RPMI8226 (cell line): Measurements from ENCODE around the gene CFAP74.
A peak's percentile ranks its signal among the peaks of the same experiment; 100 is the strongest.

ENCODE experiments used
- DNase-seq: peaks from one replicate; pipeline ENCODE4 v3.0.0-alpha.2; 2015

Gene CFAP74

DNA sequence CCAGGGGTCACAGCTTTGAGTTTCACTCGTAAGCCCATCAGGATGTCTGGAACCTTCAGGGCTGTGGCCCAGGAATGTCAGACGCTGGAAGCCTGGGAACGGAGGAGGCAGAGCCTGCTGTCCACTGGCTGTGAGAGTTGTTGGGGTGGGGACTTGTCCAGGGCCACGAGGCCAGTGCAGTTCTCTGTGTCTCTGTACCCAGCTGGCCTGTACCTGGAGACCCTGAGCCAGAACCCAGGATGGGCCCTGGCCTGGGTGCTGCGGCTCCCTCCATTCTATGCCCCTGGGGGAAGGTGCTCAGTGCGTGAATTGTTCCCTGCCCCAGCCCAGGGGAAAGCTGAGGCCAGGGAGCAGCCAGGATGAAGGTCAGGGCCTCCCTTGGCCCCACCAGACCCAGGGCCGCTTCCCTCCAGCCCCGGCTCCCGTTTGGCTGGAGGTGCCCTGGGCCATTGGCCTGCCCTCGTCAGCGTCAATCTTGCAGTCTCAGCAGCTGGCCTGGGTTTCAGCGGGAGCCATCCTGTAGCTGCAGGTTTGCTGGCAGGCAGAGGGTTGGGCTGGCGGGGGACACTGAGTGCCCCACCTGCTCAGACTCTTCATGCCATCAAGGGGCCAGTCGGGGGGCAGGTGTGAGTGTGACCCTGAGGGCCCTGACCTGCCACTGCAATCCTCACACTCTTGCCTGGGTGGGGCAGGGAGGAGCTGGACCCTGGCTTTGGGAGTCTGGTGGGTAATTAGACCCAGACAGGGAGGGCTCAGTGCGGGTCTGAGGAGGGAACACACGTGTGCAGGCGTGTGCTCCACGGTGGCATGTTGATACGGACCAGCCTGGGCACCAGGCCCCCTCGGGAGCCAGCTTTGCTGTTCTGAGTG is 89.2 kb downstream of the CFAP74 start:
- peak; percentile 85 for DNase-seq

DNA sequence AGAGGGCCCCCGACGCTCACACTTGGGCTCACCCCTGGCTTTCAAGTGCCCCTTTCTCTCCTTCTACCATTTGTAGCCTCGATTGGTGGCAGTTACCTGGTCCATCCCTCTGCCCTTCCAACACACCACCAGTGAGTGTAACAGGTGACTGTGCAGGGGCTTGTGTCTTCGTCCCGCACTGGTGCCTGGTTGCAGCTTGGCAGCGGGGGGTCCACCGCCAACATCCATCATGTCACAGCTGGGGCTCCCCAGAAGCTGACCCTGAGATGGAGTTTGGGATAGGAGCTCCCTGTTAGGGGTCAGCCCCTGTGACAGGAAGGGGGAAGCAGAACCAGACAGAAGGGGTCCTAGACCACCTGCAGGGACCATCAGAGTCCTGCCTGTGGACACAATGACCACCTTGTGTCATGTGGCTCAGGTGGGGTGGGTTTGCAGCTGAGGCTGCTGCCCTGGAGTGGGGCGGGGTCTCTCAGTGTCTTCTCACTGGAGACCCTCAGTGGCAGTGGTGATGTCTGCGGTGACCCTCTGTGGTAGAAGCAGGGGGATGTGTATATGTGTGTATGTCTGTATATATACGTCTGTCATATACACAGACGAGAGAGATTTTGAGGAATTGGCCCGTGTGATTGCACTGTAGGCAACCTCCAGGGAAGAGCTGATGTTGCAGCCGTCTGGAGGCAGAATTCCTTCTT is 92.1 kb downstream of the CFAP74 start:
- no peak for DNase-seq

- no peak for DNase-seq
These were observed 92.8 kb downstream of the CFAP74 start for GRCh38 chr1:1910651-1911331.

GRCh38 chr1:1910033-1910465 is 93.5 kb downstream of the CFAP74 start:
- DNase-seq = no peak

DNA sequence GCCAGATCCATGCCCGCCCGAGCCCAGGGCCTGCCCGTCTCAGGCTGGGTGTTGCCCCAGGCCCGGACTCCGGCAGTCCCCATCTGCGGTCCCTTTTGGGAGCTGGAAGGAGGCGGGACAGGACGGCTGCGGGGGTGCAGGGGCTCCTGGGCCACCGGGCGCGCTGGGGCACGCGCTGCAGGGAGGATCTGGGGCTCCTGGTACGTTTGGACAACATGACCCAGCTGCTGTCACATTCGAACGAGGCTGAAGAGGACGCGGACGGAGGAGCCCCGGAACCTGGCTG is 95.1 kb downstream of the CFAP74 start:
- peak; percentile 62 for DNase-seq

DNA sequence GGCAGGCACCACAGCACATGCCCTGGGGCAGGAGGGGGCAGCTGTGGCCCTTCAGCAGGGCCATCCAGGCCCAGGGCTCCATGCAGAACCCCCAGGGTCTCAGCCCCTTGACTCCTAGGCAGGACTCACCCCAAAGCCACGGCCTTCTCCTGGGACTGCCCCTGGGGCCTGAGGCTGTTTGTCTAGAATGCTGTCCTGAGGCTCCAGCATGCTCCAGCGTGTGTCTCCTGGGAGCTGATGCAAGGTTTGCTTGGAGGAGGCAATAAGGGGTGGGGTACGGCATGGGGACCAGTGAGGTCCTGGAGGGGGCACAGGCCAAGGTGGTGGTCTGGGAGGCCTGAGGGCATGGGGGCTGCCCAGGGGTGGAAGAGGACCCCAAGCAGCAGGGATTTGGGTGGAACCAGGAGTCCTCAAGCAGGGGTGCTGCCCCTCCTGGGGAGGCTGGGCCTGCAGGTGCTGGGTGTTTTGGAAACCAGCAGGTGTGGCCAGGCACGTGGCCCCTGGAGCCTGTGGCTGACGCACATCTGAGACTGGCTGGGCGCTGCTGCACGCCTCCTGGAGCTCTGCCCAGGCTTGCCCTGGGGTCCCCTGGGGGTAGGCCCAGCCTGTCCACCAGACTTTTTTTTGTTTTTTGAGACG is 96.4 kb downstream of the CFAP74 start:
- DNase-seq = peak; percentile 97

DNA sequence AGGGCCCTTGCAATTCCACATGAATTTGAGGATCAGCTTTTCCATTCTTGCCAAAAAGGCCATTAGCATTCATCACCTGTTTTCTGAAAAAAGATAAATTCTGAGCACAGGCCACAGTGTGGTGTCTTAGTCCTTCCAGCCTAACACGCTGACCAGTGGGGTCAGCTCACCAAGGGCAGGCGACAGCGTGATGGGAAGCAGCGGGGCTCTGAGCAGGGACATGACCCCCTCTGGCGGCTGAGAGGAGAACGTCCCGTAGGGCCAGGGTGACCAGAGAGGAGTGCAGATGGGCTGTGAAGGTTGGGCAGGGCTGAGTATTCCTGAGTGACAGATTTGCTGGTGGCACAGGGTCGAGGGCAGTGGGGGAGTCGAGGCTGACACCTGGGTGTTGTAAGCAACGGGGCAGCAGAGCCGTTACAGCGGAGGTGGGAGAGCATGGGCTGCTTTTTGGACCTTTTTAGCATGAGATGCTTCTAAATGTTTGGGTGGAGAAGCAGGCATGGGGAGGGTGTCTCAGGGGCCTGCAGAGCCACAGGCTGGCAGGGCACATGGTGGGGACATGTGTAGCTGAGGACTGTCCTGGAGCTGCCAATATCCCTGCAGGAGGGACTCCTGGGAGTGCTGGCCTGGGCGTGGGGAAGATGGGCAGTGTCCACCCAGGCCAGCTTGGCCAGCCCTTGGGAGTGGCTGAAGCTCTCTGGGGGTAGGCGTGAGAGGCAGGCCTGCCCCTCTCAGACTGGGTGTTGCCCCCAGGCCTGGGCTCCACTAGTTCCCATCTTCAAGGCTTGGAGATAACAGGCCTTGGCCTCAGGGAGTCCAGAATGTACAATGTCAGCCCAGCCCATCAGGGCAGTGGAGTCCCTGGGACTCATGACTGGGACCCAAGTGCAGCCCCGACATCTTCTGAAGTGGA is 97.1 kb downstream of the CFAP74 start:
- peak; percentile 85 for DNase-seq

- no peak for DNase-seq
These were observed 100.4 kb downstream of the CFAP74 start for GRCh38 chr1:1903224-1903623.

DNA sequence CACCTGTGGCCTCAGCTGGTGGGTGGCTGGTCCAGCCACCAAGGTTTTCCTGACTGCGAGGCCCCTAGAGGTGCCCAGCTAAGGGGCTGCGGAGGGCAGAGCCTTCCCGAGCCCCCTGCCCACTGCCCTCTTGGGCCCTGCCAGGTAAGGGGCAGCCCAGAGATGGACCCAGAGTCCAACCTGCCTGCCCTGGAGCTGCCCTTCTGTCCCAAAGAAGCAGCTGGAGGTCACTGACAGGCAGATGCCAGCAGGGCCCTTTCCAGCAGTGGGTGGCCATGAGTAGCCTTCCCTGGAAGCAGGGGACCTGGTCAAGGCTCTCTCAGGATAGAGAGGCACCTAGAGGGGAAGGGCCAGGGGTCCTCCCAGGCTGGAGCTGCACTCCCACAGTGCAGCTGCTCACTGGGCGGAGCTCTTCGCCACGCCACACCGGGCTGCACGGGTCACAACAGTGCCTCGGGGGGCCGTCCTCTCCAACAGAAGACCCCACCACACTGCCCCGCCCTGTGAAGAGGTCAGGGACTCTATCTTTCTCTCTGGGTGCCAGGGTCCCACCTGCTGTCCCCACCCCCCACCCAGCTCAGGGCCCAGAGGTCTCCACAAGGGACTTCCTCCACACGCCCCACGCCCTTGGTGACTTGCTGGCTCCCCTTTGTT is 101.8 kb downstream of the CFAP74 start:
- DNase-seq = no peak

DNA sequence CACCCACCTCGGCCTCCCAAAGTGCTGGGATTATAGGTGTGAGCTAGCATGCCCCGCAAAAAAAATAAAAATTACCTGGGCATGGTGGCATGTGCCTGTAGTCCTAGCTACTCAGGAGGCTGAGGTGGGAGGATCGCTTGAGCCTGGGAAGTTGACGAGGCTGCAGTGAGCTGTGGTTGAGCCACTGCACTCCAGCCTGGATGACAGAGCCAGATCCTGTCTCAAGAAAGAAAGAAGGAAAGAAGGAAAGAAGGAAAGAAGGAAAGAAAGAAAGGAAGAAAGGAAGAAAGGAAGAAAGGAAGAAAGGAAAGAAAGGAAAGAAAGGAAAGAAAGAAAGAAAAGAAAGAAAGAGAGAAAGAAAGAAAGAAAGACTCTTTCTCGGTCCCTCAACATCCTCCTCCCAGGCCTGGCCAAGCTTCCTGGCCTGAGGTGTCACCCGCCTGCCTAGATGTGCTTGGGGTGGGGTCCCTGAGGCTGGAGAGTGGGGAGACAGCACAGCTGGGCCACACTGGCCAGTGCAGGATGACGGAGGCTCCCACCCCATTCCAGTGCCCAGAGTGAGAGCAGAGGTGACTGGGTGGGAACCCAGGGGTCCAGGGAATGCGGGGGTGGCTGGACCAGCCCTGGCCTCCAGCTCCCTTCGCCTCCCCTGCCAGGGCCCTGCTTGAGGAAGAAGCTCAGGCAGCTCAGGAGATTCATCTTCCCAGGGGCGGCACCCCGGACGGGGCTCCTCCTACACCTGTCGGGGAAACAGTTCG is 102.5 kb downstream of the CFAP74 start:
- peak; percentile 19 for DNase-seq

- DNase-seq = no peak
These were observed 103.6 kb downstream of the CFAP74 start for GRCh38 chr1:1899967-1900327.

DNA sequence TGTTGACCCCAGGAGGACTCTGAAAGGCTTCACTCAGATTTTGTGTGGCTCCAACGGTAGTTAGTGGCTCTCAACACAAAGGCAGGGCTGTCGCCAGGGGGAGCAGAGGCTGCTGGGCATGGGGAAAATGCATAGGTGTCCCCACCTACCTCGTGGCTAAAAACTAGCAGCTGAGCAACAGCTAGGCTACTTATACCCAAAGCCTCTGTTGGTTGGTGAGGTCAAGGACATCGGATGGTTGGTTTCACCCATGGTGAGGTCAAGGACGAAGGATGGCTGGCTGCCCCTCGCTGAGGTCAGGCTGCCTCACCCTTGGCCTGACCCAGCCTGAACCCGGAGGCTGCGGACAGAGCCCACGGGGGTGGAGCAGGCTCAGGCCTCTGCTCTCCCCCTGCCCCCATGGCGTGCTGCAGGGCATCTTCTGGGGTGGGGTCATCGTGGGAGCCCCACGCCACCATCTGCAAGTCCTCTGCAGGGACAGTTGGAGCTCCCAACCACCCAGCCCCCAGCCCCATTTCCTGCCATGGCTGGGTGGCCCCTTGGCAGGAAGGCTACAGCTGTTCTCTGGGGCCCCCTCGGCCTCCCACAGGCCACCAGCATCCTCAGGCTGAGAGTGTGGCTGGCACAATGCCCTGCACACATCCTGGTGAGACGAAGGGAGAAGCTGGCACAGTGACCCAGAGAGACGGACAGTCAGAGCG is 104.2 kb downstream of the CFAP74 start:
- DNase-seq = peak; percentile 90

DNA sequence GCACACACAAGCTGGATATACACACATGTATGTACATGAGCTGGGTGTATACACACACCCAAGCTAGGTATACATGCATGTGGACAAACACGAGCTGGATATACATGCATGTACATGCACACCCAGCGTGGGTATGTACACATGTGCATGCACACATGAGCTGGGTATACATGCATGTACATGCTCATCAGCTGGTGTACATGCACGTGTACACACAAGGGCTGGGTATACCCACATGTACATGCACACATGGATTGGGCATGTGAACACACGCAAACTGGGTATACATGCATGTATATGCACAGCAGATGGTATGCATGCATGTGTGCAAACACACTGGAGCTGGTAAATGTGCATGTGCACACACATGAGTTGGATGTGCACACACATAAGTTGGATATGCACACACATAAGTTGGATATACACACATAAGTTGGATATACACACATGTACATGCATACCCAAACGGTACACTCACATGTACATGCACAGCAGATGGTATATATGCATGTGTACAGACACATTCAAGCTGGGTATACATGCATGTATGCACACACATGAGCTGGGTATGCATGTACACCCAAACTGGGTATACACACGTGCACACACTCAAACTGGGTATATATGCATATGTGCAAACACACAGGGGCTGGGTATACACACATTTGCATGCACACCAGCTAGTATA is 105.2 kb downstream of the CFAP74 start:
- no peak for DNase-seq

DNA sequence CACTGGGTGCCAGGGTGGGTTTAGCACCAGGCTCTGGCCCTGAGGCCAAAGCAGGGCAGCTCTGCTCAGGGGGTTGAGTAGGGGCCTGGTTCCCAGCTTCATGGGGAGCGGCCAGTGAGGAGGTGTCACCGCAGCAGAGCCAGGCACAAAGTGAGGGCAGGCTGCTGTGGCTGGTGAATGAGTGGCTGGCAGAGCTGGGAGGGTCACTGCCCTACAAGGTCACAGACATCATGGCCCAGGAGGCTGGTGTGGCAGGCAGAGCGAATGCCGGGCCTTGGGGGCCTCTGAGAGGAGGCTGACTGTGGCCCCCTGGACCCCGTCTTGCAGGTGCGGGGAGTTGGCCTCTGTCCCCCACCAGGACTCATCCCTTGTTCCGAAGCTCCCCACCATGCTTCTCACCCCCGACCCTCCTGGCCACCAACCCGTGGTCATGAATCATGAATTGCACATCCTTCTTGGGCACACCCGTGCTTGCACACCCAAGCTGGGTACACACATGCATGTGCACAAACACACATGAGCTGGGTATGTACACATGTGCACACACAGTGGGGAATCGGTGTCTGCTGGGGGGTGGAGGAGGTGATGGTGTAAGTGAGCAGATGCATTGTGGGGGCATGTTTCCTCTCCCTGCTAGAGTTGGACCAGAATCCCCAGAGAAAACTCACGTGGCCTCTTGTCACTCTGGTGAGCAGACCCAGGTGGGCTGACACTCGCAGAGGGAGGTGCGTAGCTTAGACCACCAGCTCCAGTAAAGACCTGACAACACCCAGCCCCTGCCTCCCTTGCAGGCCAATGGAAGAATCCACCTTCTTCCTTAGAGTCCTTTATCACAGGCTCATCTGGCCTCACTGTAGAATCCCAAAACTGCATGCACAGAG is 107.9 kb downstream of the CFAP74 start:
- no peak for DNase-seq

DNA sequence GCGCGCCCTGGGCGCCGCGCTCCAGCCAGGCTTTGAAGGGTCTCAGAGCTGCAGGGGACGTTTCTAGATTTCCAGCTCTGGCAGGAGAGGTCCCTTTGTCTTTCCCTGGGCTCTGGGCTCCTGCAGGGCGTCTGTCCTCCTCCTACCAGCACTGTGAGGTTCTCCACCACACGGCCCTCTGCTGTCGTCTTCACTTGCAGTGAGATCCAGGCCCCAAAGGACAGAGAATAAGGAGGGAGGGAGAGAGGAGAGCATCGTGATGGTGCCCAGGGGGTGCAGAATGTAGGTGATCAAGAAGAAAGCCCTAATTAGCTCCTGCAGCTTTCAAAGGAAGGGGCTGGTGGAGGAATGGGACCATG is 108.5 kb downstream of the CFAP74 start:
- no peak for DNase-seq

GRCh38 chr1:1894354-1895059 is 109.1 kb downstream of the CFAP74 start:
- DNase-seq = peak; percentile 36

DNA sequence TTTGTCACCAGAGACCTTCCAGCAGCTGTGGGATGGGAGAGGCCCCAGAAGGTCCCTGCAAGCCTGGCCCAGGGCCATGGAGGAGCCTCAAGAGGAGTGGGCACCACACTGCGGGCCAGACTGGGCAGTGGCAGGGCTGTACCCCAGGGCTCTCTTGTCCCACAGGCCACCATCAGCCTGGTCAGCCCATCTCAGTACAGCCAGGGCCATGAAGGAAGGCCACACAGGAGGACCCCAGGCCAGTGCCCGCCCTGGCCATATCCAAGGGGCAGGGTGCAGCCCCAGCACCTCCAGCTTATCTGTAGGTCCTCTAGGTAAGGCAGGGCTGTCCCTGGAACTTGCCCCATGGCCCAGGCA is 109.6 kb downstream of the CFAP74 start:
- DNase-seq = no peak

GRCh38 chr1:1893291-1893985 is 110.1 kb downstream of the CFAP74 start:
- DNase-seq = no peak
